OCI-LY3 (cell line): ENCODE data around the gene HSD11B1L.

Experiments used
- H2AFZ ChIP-seq: fragments of 200-600, 300-600 bp; shearing (Covaris generic); 2 replicates; pipeline ENCODE4 v1.6.0; 2014; ENCODE audit warnings: antibody characterized with exemption, low read depth, low read length
- H3K27ac ChIP-seq: fragments of 200-600, 300-600 bp; sonication (generic); 2 replicates; pipeline ENCODE4 v1.5.1; 2014; ENCODE audit warnings: mild to moderate bottlenecking, low read length, moderate library complexity, mixed read lengths
- H3K27me3 ChIP-seq: fragments of 200-600, 300-600 bp; sonication (generic); 2 replicates; pipeline ENCODE4 v1.6.1; 2014; ENCODE audit warnings: low read depth, low read length, mixed read lengths
- H3K36me3 ChIP-seq: fragments of 200-600, 300-600 bp; sonication (generic); replicated peaks from 2 replicates; pipeline ENCODE3; 2014; ENCODE audit warnings: low read depth, low read length, mixed read lengths
- H3K4me1 ChIP-seq: fragments of 300-600, 200-600 bp; sonication (generic); 2 replicates; pipeline ENCODE4 v1.6.1; 2014; ENCODE audit warnings: low read length, mixed read lengths
- H3K4me2 ChIP-seq: fragments of 200-600, 300-600 bp; sonication (generic); 2 replicates; pipeline ENCODE4 v1.6.1; 2014; ENCODE audit warnings: low read length, mixed read lengths
- H3K4me3 ChIP-seq: fragments of 300-600, 200-600 bp; sonication (generic); 2 replicates; pipeline ENCODE4 v1.5.1; 2014; ENCODE audit warnings: antibody characterized with exemption, mild to moderate bottlenecking, low read length, moderate library complexity
- H3K79me2 ChIP-seq: fragments of 300-600, 200-600 bp; shearing (Covaris generic); 2 replicates; pipeline ENCODE4 v1.6.1; 2014; ENCODE audit warnings: mild to moderate bottlenecking, low read length, mixed read lengths
- H3K9ac ChIP-seq: fragments of 300-600, 200-600 bp; shearing (Covaris generic); 2 replicates; pipeline ENCODE4 v1.6.0; 2014; ENCODE audit warnings: mild to moderate bottlenecking, low read length, moderate library complexity
- H3K9me3 ChIP-seq: fragments of 200-600, 300-600 bp; shearing (Covaris generic); 2 replicates; pipeline ENCODE4 v1.6.1; 2014; ENCODE audit warnings: low read length, mixed read lengths; ENCODE audit not compliant: insufficient read depth
- H4K20me1 ChIP-seq: fragments of 200-600, 300-600 bp; sonication (generic); 2 replicates; pipeline ENCODE4 v1.6.1; 2016; ENCODE audit warnings: low read length, mixed read lengths; ENCODE audit not compliant: insufficient read depth
- CTCF ChIP-seq: fragments of 200-600, 300-600 bp; sonication (generic); IDR thresholded peaks from 2 replicates; pipeline ENCODE4 v1.5.1; 2014; ENCODE audit warnings: antibody characterized with exemption, low read length, low read depth
- EZH2phosphoT487 ChIP-seq: fragments of 200-600 bp; shearing (Covaris generic); IDR thresholded peaks from 2 replicates; pipeline ENCODE4 v1.6.1; 2018; ENCODE audit warnings: antibody characterized with exemption, mixed run types, low read depth

Gene HSD11B1L

GRCh38 chr19:5648464-5648863 is 32.4 kb upstream of the HSD11B1L start:
- Histone ChIP-seq H2AFZ (no peak overlapping the region), H3K9ac (no peak overlapping the region), H3K79me2 (peaks cover 79% of the 10 kb centered on the region), H3K4me2 (no peak overlapping the region), H3K4me1 (no peaks in the 10 kb centered on the region), H3K27ac (no peak overlapping the region), H3K36me3 (peaks cover 89% of the 10 kb centered on the region), H3K4me3 (no peak overlapping the region), H3K9me3 (no peaks in the 10 kb centered on the region), H4K20me1 (peaks cover 44% of the 10 kb centered on the region), H3K27me3 (no peaks in the 10 kb centered on the region)
- TF ChIP-seq EZH2phosphoT487 (no peak), CTCF (no peak)

- H3K36me3 ChIP-seq, result peaks cover 82% of the 10 kb centered on the region
- H3K4me2 ChIP-seq, result no peak overlapping the region
- no peak for TF ChIP-seq CTCF
- TF ChIP-seq EZH2phosphoT487, result no peak
- no peak overlapping the region for H2AFZ ChIP-seq
- H3K79me2 ChIP-seq, result peaks cover 62% of the 10 kb centered on the region
- no peak overlapping the region for H3K9ac ChIP-seq
- no peak overlapping the region for H3K4me3 ChIP-seq
- H3K9me3 ChIP-seq, result no peaks in the 10 kb centered on the region
- H4K20me1 ChIP-seq, result peaks cover 18% of the 10 kb centered on the region
- no peak overlapping the region for H3K27ac ChIP-seq
- no peaks in the 10 kb centered on the region for H3K4me1 ChIP-seq
- H3K27me3 ChIP-seq, result no peaks in the 10 kb centered on the region
Measured at GRCh38 chr19:5651361-5651760, 29.5 kb upstream of the HSD11B1L start.

GRCh38 chr19:5652261-5652660 is 28.6 kb upstream of the HSD11B1L start:
- Histone ChIP-seq H4K20me1 (peaks cover 9% of the 10 kb centered on the region), H3K27me3 (no peaks in the 10 kb centered on the region), H3K27ac (no peak overlapping the region), H3K4me2 (no peak overlapping the region), H2AFZ (no peak overlapping the region), H3K4me1 (no peaks in the 10 kb centered on the region), H3K9ac (no peak overlapping the region), H3K79me2 (peaks cover 56% of the 10 kb centered on the region), H3K4me3 (no peak overlapping the region), H3K9me3 (no peaks in the 10 kb centered on the region), H3K36me3 (peaks cover 77% of the 10 kb centered on the region)
- TF ChIP-seq EZH2phosphoT487 (no peak), CTCF (no peak)

- no peak overlapping the region for H3K4me3 ChIP-seq
- no peaks in the 10 kb centered on the region for H3K9me3 ChIP-seq
- no peak overlapping the region for H3K27ac ChIP-seq
- no peak overlapping the region for H2AFZ ChIP-seq
- peaks cover 3% of the 10 kb centered on the region; the same call in 1 of the 2 replicates for H4K20me1 ChIP-seq
- H3K4me2 ChIP-seq, result no peak overlapping the region
- no peaks in the 10 kb centered on the region for H3K4me1 ChIP-seq
- H3K36me3 ChIP-seq, result peaks cover 74% of the 10 kb centered on the region
- peaks cover 46% of the 10 kb centered on the region for H3K79me2 ChIP-seq
- no peaks in the 10 kb centered on the region for H3K27me3 ChIP-seq
- TF ChIP-seq CTCF (no peak), EZH2phosphoT487 (no peak)
- H3K9ac ChIP-seq, result no peak overlapping the region
Measured at GRCh38 chr19:5654931-5655330, 25.9 kb upstream of the HSD11B1L start.
